ENCODE results near the gene DSTYK.

Gene DSTYK

GRCh38 chr1:205098242-205098641 is 113.3 kb downstream of the DSTYK start:
- no peak overlapping the region for H3K4me3 ChIP-seq (ENCODE audit: low read depth, low read length)
- H3K4me1 ChIP-seq (ENCODE audit: control insufficient read depth, insufficient read depth, low read length): no peaks in the 10 kb centered on the region
- H3K9ac ChIP-seq (ENCODE audit: low read depth, low read length): no peak overlapping the region
- no peak overlapping the region for H3K27ac ChIP-seq (ENCODE audit: low read depth, low read length)
- peaks cover 93% of the 10 kb centered on the region for H3K36me3 ChIP-seq (ENCODE audit: control insufficient read depth, insufficient read depth, low read length)
- no peaks in the 10 kb centered on the region for H3K9me3 ChIP-seq (ENCODE audit: control insufficient read depth, insufficient read depth, low read length)
- no peaks in the 10 kb centered on the region for H3K27me3 ChIP-seq (ENCODE audit: control insufficient read depth, insufficient read depth, low read length)

- Histone ChIP-seq H3K27me3 (ENCODE audit: control insufficient read depth, insufficient read depth, low read length) (no peaks in the 10 kb centered on the region), H3K36me3 (ENCODE audit: control insufficient read depth, insufficient read depth, low read length) (peaks cover 94% of the 10 kb centered on the region), H3K4me3 (ENCODE audit: low read depth, low read length) (no peak overlapping the region)
Measured at GRCh38 chr1:205095422-205095821, 116.1 kb downstream of the DSTYK start.

More at GRCh38 chr1:205095422-205095821, 116.1 kb downstream of the DSTYK start:
- no peak overlapping the region for H3K27ac ChIP-seq (ENCODE audit: low read depth, low read length)
- no peaks in the 10 kb centered on the region for H3K4me1 ChIP-seq (ENCODE audit: control insufficient read depth, insufficient read depth, low read length)
- H3K9me3 ChIP-seq (ENCODE audit: control insufficient read depth, insufficient read depth, low read length): no peaks in the 10 kb centered on the region
- no peak overlapping the region for H3K9ac ChIP-seq (ENCODE audit: low read depth, low read length)
